Right renal pelvis (tissue), 4 donors: Measurements from ENCODE around the gene CHRNB2. TPM values are rescaled to one million over a fixed set of nuclear protein-coding genes. Genes with fewer than 3 reads are reported as not detected.

ENCODE experiments used
- DNase-seq, 4 donors: peaks; one replicate each; pipeline ENCODE4 v3.0.0-alpha.2; 2013; ENCODE audit warnings: low read depth in 4 of 4, low spot score in 3 of 4, missing footprints in 1 of 4
- polyA plus RNA-seq, 4 donors: library from polyadenylated mRNA; unstranded; fragments of 120-200 nt; gene quantifications; one replicate each; pipeline ENCODE4 v1.2.1, GENCODE V29; 2013; ENCODE audit not compliant: insufficient read length in 4 of 4

CHRNB2 gene
- polyA plus RNA-seq, 4 donors = 0.41 to 0.60 (median 0.49) TPM

GRCh38 chr1:154577346-154578057 lies 9.9 kb downstream of the CHRNB2 start:
- no peak for DNase-seq

- no peak for DNase-seq
These were observed 10.5 kb downstream of the CHRNB2 start for GRCh38 chr1:154578058-154578418.

- DNase-seq = no peak
These were observed 11.8 kb downstream of the CHRNB2 start for GRCh38 chr1:154579374-154579773.

- DNase-seq = no peak
These were observed 14.2 kb downstream of the CHRNB2 start for GRCh38 chr1:154581766-154582165.

GRCh38 chr1:154582885-154583284 lies 15.3 kb downstream of the CHRNB2 start:
- DNase-seq = no peak

- DNase-seq = no peak
These were observed 16.2 kb downstream of the CHRNB2 start for GRCh38 chr1:154583773-154584172.

GRCh38 chr1:154584267-154584994 lies 16.9 kb downstream of the CHRNB2 start:
- DNase-seq = no peak

- DNase-seq = no peak
These were observed 18.7 kb downstream of the CHRNB2 start for GRCh38 chr1:154586231-154586630.

GRCh38 chr1:154586641-154587040 lies 19.1 kb downstream of the CHRNB2 start:
- DNase-seq = no peak

- no peak for DNase-seq
These were observed 22.2 kb downstream of the CHRNB2 start for GRCh38 chr1:154589780-154590179.

- DNase-seq = no peak
These were observed 23.2 kb downstream of the CHRNB2 start for GRCh38 chr1:154590756-154591155.

GRCh38 chr1:154591206-154591605 lies 23.6 kb downstream of the CHRNB2 start:
- no peak for DNase-seq

GRCh38 chr1:154593390-154593789 lies 25.8 kb downstream of the CHRNB2 start:
- DNase-seq = no peak

- DNase-seq = no peak
These were observed 27.2 kb downstream of the CHRNB2 start for GRCh38 chr1:154594811-154595210.

GRCh38 chr1:154595621-154596020 lies 28.0 kb downstream of the CHRNB2 start:
- no peak for DNase-seq

- DNase-seq = no peak
These were observed 31.5 kb downstream of the CHRNB2 start for GRCh38 chr1:154598871-154599635.

- no peak for DNase-seq
These were observed 32.1 kb downstream of the CHRNB2 start for GRCh38 chr1:154599658-154600057.

- no peak for DNase-seq
These were observed 35.7 kb downstream of the CHRNB2 start for GRCh38 chr1:154603317-154603716.

GRCh38 chr1:154605534-154605933 lies 38.0 kb downstream of the CHRNB2 start:
- DNase-seq = no peak

- no peak for DNase-seq
These were observed 39.6 kb downstream of the CHRNB2 start for GRCh38 chr1:154607106-154607608.
